Panc1 (cell line): ENCODE data around the gene HLA-F.
A peak's percentile ranks its signal among the peaks of the same experiment; 100 is the strongest.

Experiments used
- POLR2AphosphoS5 ChIP-seq: IDR thresholded peaks from 2 replicates; pipeline ENCODE4 v1.6.1; 2012; ENCODE audit warnings: mild to moderate bottlenecking, low read depth, low read length, moderate library complexity
- SIN3A ChIP-seq: IDR thresholded peaks from 2 replicates; pipeline ENCODE4 v1.6.1; 2012; ENCODE audit warnings: low read depth, mild to moderate bottlenecking, low read length, moderate library complexity, borderline replicate concordance; ENCODE audit not compliant: insufficient read depth
- TCF7L2 ChIP-seq: IDR thresholded peaks from 2 replicates; pipeline ENCODE4 v1.6.1; 2011; ENCODE audit warnings: mild to moderate bottlenecking, low read depth, low read length, inconsistent platforms
- TF ChIP-seq, protein P1 (sequence below): fragments of 450-650 bp; IDR thresholded peaks from 2 replicates; pipeline ENCODE4 v1.5.1; 2017; ENCODE audit warnings: mild to moderate bottlenecking
- TF ChIP-seq, protein P2 (sequence below), 2 experiments: IDR thresholded peaks; 2 replicates each; pipeline ENCODE4 v1.6.1; 2011 to 2012; ENCODE audit warnings: low read depth in 2 of 2, control low read depth in 1 of 2, low read length in 1 of 2, mild to moderate bottlenecking in 1 of 2, moderate library complexity in 1 of 2; ENCODE audit not compliant: insufficient read depth in 1 of 2

DNA sequence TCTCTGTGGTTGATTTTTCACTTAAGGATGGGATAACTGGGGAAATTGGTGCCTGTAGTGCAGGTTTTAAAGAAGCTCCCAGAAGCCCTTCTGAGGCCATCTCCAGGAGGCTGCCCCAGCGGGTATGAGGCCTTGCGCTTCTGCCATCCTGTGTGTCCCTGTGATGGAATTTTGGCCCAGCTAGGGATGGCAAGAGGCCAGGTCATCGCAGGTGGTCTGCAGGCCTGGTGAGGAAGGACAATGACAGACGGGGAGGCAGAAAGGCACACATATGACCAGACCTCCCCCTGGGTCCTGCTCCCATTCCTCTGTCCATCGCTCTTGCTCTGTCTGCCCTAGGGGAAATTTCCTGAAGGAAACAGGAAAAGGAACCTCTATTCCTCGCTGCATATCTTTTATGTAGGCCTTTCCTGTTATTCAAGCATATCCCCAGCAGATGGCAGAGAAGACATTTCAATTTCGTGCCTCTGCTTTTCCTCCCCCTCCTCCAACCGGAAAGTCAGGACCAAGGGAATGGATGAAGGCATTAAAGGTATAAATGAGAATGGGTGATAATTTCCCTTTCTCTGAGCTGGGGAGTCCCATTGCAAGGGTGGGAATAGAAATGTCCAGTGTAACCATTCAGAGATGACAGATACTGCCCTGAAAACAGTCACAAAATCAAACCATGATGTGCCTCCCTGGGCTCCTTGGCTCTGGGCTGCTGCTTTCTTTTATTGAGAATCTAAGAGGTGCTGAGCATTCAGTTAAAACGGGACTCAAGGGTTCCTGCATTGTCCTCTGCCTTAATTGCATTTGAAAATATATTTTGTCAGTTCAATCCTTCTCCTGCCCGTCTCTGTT lies 17.6 kb upstream of the HLA-F start:
- TF ChIP-seq, protein P1, sequence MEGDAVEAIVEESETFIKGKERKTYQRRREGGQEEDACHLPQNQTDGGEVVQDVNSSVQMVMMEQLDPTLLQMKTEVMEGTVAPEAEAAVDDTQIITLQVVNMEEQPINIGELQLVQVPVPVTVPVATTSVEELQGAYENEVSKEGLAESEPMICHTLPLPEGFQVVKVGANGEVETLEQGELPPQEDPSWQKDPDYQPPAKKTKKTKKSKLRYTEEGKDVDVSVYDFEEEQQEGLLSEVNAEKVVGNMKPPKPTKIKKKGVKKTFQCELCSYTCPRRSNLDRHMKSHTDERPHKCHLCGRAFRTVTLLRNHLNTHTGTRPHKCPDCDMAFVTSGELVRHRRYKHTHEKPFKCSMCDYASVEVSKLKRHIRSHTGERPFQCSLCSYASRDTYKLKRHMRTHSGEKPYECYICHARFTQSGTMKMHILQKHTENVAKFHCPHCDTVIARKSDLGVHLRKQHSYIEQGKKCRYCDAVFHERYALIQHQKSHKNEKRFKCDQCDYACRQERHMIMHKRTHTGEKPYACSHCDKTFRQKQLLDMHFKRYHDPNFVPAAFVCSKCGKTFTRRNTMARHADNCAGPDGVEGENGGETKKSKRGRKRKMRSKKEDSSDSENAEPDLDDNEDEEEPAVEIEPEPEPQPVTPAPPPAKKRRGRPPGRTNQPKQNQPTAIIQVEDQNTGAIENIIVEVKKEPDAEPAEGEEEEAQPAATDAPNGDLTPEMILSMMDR, result peak; percentile 67
- no peak for TF ChIP-seq POLR2AphosphoS5
- no peak for TF ChIP-seq SIN3A
- TF ChIP-seq, protein P2, sequence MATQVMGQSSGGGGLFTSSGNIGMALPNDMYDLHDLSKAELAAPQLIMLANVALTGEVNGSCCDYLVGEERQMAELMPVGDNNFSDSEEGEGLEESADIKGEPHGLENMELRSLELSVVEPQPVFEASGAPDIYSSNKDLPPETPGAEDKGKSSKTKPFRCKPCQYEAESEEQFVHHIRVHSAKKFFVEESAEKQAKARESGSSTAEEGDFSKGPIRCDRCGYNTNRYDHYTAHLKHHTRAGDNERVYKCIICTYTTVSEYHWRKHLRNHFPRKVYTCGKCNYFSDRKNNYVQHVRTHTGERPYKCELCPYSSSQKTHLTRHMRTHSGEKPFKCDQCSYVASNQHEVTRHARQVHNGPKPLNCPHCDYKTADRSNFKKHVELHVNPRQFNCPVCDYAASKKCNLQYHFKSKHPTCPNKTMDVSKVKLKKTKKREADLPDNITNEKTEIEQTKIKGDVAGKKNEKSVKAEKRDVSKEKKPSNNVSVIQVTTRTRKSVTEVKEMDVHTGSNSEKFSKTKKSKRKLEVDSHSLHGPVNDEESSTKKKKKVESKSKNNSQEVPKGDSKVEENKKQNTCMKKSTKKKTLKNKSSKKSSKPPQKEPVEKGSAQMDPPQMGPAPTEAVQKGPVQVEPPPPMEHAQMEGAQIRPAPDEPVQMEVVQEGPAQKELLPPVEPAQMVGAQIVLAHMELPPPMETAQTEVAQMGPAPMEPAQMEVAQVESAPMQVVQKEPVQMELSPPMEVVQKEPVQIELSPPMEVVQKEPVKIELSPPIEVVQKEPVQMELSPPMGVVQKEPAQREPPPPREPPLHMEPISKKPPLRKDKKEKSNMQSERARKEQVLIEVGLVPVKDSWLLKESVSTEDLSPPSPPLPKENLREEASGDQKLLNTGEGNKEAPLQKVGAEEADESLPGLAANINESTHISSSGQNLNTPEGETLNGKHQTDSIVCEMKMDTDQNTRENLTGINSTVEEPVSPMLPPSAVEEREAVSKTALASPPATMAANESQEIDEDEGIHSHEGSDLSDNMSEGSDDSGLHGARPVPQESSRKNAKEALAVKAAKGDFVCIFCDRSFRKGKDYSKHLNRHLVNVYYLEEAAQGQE (IDR thresholded peaks at IDR 0.05; ENCODE audit: insufficient read depth in 1 of 2, low read depth in 2 of 2, low read length in 1 of 2), result no peak
- TF ChIP-seq TCF7L2, result no peak
